H1 (cell line): ENCODE measurements around the gene PARP14. TPM values are rescaled to one million over a fixed set of nuclear protein-coding genes. Genes with fewer than 3 reads are reported as not detected.

Experiments
- BACH1 ChIP-seq: IDR thresholded peaks from 2 replicates; pipeline ENCODE4 v1.6.1; 2012; ENCODE audit warnings: low read length, improper control_type of control experiment
- BCL11A ChIP-seq, 2 experiments: IDR thresholded peaks; one replicate each; pipeline ENCODE4 v1.6.1; 2011; ENCODE audit warnings: low read depth in 2 of 2, low read length in 2 of 2, mild to moderate bottlenecking in 2 of 2
- CHD1 ChIP-seq: IDR thresholded peaks from 2 replicates; pipeline ENCODE4 v1.6.1; 2012; ENCODE audit warnings: low read depth, low read length, improper control_type of control experiment
- CREB1 ChIP-seq: IDR thresholded peaks from 2 replicates; pipeline ENCODE4 v1.6.1; 2012; ENCODE audit warnings: inconsistent platforms
- POLR2AphosphoS5 ChIP-seq: IDR thresholded peaks from 2 replicates; pipeline ENCODE4 v1.6.1; 2011; ENCODE audit warnings: low read depth, low read length
- SIRT6 ChIP-seq: IDR thresholded peaks from one replicate; pipeline ENCODE4 v1.7.1; 2012; ENCODE audit warnings: low read length, inconsistent platforms
- SIX5 ChIP-seq: IDR thresholded peaks from 2 replicates; pipeline ENCODE4 v1.6.1; 2011; ENCODE audit warnings: mild to moderate bottlenecking, low read depth, low read length
- TCF12 ChIP-seq: IDR thresholded peaks from 2 replicates; pipeline ENCODE4 v1.6.1; 2011; ENCODE audit warnings: low read depth, mild to moderate bottlenecking, low read length
- TEAD4 ChIP-seq: IDR thresholded peaks from 2 replicates; pipeline ENCODE4 v1.6.1; 2012; ENCODE audit warnings: low read depth, low read length, inconsistent platforms, mixed read lengths
- polyA plus RNA-seq, 7 experiments: library from polyadenylated mRNA; depleted of rRNA in 3 of 7; stranded (reverse) in 5 of 7; unstranded in 2 of 7; fragments of >200 nt in 5 of 7; fragments of 200-250 nt in 2 of 7; gene quantifications; 1 replicate in 5 of 7; 2 replicates in 1 of 7; 4 replicates in 1 of 7; pipeline versions ENCODE4 v1.2.1 to v1.2.3, GENCODE V29; 2011 to 2013; ENCODE audit warnings: missing spikeins in 2 of 7, mixed read lengths in 2 of 7
- total RNA-seq: library from RNA; stranded (reverse); fragmentation: NEBNext Ultra II Directional; extraction: Animal tissue kit (Norgen Biotek cat#: 25700); gene quantifications from 2 replicates; pipeline ENCODE4 v1.2.1, GENCODE V29; 2021
- TF ChIP-seq, protein P1 (sequence below): fragments of 300-600 bp; sonication (generic); IDR thresholded peaks from 2 replicates; pipeline ENCODE4 v1.7.1; 2012; ENCODE audit warnings: low read length, moderate library complexity, mild to moderate bottlenecking, inconsistent platforms; ENCODE audit not compliant: insufficient replicate concordance
- TF ChIP-seq, protein P2 (sequence below): IDR thresholded peaks from 2 replicates; pipeline ENCODE4 v1.6.1; 2012; ENCODE audit warnings: low read length, inconsistent platforms

Gene PARP14
- total and polyA plus RNA-seq, 2 of the 8 experiments (the other 6 are each of a cell fraction or from before 2014, with no cell fraction given): 12.6 to 17.6 TPM

DNA sequence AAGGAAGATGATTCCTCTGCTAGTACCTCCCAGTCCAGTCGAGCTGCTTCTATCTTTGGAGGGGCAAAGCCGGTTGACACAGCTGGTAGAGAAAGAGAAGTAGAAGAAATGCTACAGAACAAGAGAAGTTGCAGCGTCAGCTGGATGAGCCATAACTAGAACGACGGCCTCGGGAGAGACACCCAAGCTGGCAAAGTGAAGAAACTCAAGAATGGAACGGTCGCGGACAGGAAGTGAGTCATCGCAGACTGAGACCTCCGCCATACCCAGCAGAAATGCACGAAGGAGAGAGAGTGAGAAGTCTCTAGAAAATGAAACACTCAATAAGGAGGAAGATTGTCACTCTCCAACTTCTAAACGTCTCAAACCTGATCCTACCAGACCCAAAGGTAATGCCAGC lies 19.0 kb upstream of the PARP14 start (continued):
- TF ChIP-seq, protein P1, sequence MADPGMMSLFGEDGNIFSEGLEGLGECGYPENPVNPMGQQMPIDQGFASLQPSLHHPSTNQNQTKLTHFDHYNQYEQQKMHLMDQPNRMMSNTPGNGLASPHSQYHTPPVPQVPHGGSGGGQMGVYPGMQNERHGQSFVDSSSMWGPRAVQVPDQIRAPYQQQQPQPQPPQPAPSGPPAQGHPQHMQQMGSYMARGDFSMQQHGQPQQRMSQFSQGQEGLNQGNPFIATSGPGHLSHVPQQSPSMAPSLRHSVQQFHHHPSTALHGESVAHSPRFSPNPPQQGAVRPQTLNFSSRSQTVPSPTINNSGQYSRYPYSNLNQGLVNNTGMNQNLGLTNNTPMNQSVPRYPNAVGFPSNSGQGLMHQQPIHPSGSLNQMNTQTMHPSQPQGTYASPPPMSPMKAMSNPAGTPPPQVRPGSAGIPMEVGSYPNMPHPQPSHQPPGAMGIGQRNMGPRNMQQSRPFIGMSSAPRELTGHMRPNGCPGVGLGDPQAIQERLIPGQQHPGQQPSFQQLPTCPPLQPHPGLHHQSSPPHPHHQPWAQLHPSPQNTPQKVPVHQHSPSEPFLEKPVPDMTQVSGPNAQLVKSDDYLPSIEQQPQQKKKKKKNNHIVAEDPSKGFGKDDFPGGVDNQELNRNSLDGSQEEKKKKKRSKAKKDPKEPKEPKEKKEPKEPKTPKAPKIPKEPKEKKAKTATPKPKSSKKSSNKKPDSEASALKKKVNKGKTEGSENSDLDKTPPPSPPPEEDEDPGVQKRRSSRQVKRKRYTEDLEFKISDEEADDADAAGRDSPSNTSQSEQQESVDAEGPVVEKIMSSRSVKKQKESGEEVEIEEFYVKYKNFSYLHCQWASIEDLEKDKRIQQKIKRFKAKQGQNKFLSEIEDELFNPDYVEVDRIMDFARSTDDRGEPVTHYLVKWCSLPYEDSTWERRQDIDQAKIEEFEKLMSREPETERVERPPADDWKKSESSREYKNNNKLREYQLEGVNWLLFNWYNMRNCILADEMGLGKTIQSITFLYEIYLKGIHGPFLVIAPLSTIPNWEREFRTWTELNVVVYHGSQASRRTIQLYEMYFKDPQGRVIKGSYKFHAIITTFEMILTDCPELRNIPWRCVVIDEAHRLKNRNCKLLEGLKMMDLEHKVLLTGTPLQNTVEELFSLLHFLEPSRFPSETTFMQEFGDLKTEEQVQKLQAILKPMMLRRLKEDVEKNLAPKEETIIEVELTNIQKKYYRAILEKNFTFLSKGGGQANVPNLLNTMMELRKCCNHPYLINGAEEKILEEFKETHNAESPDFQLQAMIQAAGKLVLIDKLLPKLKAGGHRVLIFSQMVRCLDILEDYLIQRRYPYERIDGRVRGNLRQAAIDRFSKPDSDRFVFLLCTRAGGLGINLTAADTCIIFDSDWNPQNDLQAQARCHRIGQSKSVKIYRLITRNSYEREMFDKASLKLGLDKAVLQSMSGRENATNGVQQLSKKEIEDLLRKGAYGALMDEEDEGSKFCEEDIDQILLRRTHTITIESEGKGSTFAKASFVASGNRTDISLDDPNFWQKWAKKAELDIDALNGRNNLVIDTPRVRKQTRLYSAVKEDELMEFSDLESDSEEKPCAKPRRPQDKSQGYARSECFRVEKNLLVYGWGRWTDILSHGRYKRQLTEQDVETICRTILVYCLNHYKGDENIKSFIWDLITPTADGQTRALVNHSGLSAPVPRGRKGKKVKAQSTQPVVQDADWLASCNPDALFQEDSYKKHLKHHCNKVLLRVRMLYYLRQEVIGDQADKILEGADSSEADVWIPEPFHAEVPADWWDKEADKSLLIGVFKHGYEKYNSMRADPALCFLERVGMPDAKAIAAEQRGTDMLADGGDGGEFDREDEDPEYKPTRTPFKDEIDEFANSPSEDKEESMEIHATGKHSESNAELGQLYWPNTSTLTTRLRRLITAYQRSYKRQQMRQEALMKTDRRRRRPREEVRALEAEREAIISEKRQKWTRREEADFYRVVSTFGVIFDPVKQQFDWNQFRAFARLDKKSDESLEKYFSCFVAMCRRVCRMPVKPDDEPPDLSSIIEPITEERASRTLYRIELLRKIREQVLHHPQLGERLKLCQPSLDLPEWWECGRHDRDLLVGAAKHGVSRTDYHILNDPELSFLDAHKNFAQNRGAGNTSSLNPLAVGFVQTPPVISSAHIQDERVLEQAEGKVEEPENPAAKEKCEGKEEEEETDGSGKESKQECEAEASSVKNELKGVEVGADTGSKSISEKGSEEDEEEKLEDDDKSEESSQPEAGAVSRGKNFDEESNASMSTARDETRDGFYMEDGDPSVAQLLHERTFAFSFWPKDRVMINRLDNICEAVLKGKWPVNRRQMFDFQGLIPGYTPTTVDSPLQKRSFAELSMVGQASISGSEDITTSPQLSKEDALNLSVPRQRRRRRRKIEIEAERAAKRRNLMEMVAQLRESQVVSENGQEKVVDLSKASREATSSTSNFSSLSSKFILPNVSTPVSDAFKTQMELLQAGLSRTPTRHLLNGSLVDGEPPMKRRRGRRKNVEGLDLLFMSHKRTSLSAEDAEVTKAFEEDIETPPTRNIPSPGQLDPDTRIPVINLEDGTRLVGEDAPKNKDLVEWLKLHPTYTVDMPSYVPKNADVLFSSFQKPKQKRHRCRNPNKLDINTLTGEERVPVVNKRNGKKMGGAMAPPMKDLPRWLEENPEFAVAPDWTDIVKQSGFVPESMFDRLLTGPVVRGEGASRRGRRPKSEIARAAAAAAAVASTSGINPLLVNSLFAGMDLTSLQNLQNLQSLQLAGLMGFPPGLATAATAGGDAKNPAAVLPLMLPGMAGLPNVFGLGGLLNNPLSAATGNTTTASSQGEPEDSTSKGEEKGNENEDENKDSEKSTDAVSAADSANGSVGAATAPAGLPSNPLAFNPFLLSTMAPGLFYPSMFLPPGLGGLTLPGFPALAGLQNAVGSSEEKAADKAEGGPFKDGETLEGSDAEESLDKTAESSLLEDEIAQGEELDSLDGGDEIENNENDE: no peak
- TF ChIP-seq SIRT6 (no peak), CHD1 (no peak), BACH1 (no peak), CREB1 (no peak), BCL11A (IDR thresholded peaks at IDR 0.05; ENCODE audit: low read depth in 2 of 2, low read length in 2 of 2) (no peak), TCF12 (no peak), SIX5 (no peak), POLR2AphosphoS5 (no peak), TEAD4 (no peak)
- TF ChIP-seq, protein P2, sequence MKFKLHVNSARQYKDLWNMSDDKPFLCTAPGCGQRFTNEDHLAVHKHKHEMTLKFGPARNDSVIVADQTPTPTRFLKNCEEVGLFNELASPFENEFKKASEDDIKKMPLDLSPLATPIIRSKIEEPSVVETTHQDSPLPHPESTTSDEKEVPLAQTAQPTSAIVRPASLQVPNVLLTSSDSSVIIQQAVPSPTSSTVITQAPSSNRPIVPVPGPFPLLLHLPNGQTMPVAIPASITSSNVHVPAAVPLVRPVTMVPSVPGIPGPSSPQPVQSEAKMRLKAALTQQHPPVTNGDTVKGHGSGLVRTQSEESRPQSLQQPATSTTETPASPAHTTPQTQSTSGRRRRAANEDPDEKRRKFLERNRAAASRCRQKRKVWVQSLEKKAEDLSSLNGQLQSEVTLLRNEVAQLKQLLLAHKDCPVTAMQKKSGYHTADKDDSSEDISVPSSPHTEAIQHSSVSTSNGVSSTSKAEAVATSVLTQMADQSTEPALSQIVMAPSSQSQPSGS: no peak
- TF ChIP-seq, all 59 proteins: peak for 0
